MCF 10A (cell line): ENCODE results near the gene SLC22A1. TPM values are rescaled to one million over a fixed set of nuclear protein-coding genes. Genes with fewer than 3 reads are reported as not detected.

Experiments
- BruUV-seq: library from RNA; stranded (reverse); fragments of 400-500 nt; replicated peaks from 2 replicates; lab custom pipeline; 2021; lab: Mats Ljungman, UMichigan
- CTCF ChIA-PET: fragments of 300-600 bp; sonication (Branson Sonifier 250); formaldehyde crosslinking; extraction: SDS; loops from one replicate; lab custom pipeline; 2021; ENCODE audit warnings: antibody characterized with exemption, inconsistent platforms; lab: Yijun Ruan, JAX
- POLR2A ChIA-PET: fragments of 300-600, 350-650 bp; sonication (Branson Sonifier 250); formaldehyde crosslinking; extraction: SDS; loops from one replicate; lab custom pipeline; 2020; ENCODE audit warnings: antibody characterized with exemption, inconsistent platforms; lab: Yijun Ruan, JAX
- DNase-seq: peaks from one replicate; pipeline ENCODE4 v3.0.0-alpha.2; 2018; ENCODE audit not compliant: unreplicated experiment
- H3K27ac Mint-ChIP-seq: one replicate; pipeline ENCODE4 v1.8.0; 2022; ENCODE audit warnings: mild to moderate bottlenecking, low read depth, mixed read lengths; ENCODE audit not compliant: unreplicated experiment
- H3K27me3 Mint-ChIP-seq: one replicate; pipeline ENCODE4 v1.8.0; 2022; ENCODE audit warnings: mixed read lengths; ENCODE audit not compliant: insufficient read depth, unreplicated experiment
- H3K36me3 Mint-ChIP-seq: one replicate; pipeline ENCODE4 v1.8.0; 2022; ENCODE audit warnings: mild to moderate bottlenecking, moderate library complexity, mixed read lengths; ENCODE audit not compliant: insufficient read depth, unreplicated experiment
- H3K4me1 Mint-ChIP-seq: one replicate; pipeline ENCODE4 v1.8.0; 2022; ENCODE audit warnings: mixed read lengths; ENCODE audit not compliant: insufficient read depth, unreplicated experiment
- H3K4me3 Mint-ChIP-seq: one replicate; pipeline ENCODE4 v1.8.0; 2022; ENCODE audit warnings: mild to moderate bottlenecking, moderate library complexity, mixed read lengths; ENCODE audit not compliant: unreplicated experiment
- H3K9me3 Mint-ChIP-seq: one replicate; pipeline ENCODE4 v1.8.0; 2022; ENCODE audit warnings: mixed read lengths; ENCODE audit not compliant: unreplicated experiment
- intact Hi-C: fragments of 100-400 bp; cut with micrococcal nuclease; formaldehyde crosslinking; loops from 2 replicates; pipeline ENCODE4 v1.14.1; 2022
- total RNA-seq: library from RNA; stranded (reverse); gene quantifications from 2 replicates; pipeline ENCODE4 v1.2.3, GENCODE V29; 2022
- TF ChIP-seq, protein P1 (sequence below): fragments of 200-600 bp; IDR thresholded peaks from one replicate; pipeline ENCODE4 v1.8.0; 2022; ENCODE audit warnings: antibody characterized with exemption, mild to moderate bottlenecking; ENCODE audit not compliant: unreplicated experiment

SLC22A1 gene
- total RNA-seq, 1 experiment from 2014 or later = 0.86 TPM

DNA sequence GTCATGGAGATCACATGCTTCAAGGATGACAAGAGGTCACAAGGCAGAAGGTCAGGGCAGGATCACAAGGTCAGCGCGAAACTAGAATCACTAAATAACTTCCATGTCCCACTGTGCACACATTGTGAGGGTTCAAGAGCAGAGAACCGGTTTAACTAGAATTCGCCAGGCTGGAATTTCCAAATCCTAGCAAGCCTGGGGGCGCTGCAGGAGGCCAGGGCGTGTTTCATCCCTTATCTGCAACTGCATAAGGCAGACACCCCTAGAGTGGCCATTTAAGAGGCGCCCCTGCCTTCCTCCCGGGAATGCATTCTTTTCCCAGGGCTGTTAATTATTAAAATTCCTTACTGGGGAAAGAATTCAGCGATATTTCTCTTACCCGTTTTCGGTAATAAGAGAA, 40.2 kb upstream of the SLC22A1 start:
- intact Hi-C loops = no loop called here
- CTCF ChIA-PET = interaction anchor here (0.6 to 0.7 kb wide), 3 partner anchors 41 to 453 kb away, joined by 3 to 5 read pairs (median 5); no protein-coding TSS in a partner anchor
- no peak overlapping the region for H3K4me3 Mint-ChIP-seq
- no peaks in the 10 kb centered on the region for H3K27me3 Mint-ChIP-seq
- no peak overlapping the region for H3K27ac Mint-ChIP-seq
- no peaks in the 10 kb centered on the region for H3K9me3 Mint-ChIP-seq
- no peaks in the 10 kb centered on the region for H3K4me1 Mint-ChIP-seq
- TF ChIP-seq, protein P1, sequence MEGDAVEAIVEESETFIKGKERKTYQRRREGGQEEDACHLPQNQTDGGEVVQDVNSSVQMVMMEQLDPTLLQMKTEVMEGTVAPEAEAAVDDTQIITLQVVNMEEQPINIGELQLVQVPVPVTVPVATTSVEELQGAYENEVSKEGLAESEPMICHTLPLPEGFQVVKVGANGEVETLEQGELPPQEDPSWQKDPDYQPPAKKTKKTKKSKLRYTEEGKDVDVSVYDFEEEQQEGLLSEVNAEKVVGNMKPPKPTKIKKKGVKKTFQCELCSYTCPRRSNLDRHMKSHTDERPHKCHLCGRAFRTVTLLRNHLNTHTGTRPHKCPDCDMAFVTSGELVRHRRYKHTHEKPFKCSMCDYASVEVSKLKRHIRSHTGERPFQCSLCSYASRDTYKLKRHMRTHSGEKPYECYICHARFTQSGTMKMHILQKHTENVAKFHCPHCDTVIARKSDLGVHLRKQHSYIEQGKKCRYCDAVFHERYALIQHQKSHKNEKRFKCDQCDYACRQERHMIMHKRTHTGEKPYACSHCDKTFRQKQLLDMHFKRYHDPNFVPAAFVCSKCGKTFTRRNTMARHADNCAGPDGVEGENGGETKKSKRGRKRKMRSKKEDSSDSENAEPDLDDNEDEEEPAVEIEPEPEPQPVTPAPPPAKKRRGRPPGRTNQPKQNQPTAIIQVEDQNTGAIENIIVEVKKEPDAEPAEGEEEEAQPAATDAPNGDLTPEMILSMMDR = no peak
- no peak for DNase-seq
- POLR2A ChIA-PET = no interaction called here
- no TSS peak for BruUV-seq
- peaks cover 99% of the 10 kb centered on the region for H3K36me3 Mint-ChIP-seq

DNA sequence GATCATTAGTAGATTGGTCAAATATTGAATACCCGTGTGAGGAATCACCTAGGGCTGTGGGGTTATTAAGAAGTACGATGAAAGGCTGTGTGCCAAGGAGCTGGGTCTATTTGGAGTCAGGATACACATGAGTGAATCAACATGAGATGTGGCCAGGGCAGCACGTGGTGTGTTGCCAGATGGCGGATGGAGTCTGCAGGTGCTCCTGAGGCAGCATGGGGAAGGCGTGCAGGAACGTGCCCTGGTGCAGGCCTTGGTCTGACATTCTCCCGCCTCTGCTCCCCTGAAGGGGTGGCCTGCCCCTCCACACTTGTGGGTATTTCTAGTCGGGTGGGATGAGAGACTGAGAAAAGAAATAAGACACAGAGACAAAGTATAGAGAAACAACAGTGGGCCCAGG, 39.0 kb upstream of the SLC22A1 start:
- Mint-ChIP-seq H3K27me3 (no peaks in the 10 kb centered on the region), H3K36me3 (peaks cover 96% of the 10 kb centered on the region), H3K4me1 (no peaks in the 10 kb centered on the region), H3K27ac (peak overlapping the region; percentile 73), H3K4me3 (no peak overlapping the region), H3K9me3 (no peaks in the 10 kb centered on the region)
- intact Hi-C loops = no loop called here
- TF ChIP-seq, protein P1 = no peak
- POLR2A ChIA-PET = interaction anchor here (0.6 to 1.1 kb wide), 3 partner anchors 10 to 416 kb away, joined by 3 to 5 read pairs (median 4); no protein-coding TSS in a partner anchor
- CTCF ChIA-PET = interaction anchor here (0.6 kb wide), 1 partner anchor 378 kb away, joined by 3 read pairs; no protein-coding TSS in a partner anchor
- no peak for DNase-seq
- BruUV-seq = no TSS peak

DNA sequence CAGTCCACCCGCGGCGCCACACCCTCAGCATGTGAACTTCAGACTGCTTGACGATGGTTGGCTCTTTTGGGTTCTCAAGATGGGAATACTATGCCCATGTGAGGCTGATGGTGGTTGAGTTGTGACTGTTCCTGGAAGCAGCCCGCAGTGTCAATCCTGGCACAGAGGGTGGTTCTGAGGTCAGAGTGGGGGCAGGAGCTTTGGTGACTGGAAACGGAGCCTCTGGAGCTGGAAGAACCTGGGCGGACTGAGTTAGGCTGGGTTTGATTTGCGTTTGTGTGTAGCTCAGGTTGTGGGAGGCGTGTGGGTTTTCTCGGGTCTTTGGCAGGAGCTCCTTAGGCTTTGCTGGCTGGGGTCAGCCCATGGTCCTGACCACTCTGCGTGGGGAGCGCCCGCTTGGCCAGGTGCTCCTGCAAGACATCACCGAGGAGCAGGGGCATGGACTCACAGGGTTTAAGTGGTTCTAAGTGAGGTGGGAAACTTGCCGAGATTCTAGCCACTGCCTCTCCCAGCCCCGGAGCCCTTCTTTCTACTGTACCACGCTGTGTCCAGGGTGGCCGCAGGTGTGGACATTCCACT, 37.3 kb upstream of the SLC22A1 start:
- no peak for DNase-seq
- Mint-ChIP-seq H3K27me3 (no peaks in the 10 kb centered on the region), H3K4me1 (no peaks in the 10 kb centered on the region), H3K36me3 (peaks cover 89% of the 10 kb centered on the region), H3K4me3 (no peak overlapping the region), H3K27ac (no peak overlapping the region), H3K9me3 (no peaks in the 10 kb centered on the region)
- no TSS peak for BruUV-seq
- ChIA-PET CTCF (interaction anchor here (0.6 to 1.0 kb wide), 4 partner anchors 110 to 449 kb away, joined by 3 to 4 read pairs (median 4); no protein-coding TSS in a partner anchor), POLR2A (interaction anchor here (0.6 to 0.7 kb wide), 2 partner anchors 45 to 137 kb away, joined by 3 to 4 read pairs; no protein-coding TSS in a partner anchor)
- intact Hi-C loops = no loop called here
- TF ChIP-seq, protein P1 = no peak

DNA sequence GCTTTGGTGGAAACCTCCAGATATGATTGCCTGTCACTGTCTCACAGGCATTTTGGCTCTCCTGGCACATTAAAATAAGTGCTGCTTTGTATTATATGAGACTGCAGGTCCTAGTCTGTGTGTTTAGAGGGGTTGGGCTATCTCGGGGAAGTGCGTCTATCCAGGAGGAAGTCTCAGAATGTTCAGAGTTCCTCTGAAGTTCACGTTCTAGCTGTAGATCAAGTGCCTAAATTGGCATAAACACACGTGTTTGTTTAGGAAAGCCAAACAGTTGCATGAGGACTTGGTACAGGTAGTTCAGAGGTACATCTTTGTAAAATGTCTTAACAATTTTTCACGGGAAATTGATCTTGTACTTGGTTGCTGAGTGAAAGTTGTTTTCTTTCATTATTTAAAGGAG, 36.4 kb upstream of the SLC22A1 start:
- no TSS peak for BruUV-seq
- H3K27ac Mint-ChIP-seq = no peak overlapping the region

More for the DNA sequence above, 36.4 kb upstream of the SLC22A1 start:
- Mint-ChIP-seq H3K36me3 (peaks cover 89% of the 10 kb centered on the region), H3K27me3 (no peaks in the 10 kb centered on the region), H3K9me3 (no peaks in the 10 kb centered on the region), H3K4me3 (no peak overlapping the region), H3K4me1 (no peaks in the 10 kb centered on the region)
- TF ChIP-seq, protein P1 = no peak
- DNase-seq = no peak
- ChIA-PET CTCF (interaction anchor here (0.6 to 4.7 kb wide), 2 partner anchors 231 to 371 kb away, joined by 3 to 52 read pairs; no protein-coding TSS in a partner anchor), POLR2A (no interaction called here)
- intact Hi-C loops = no loop called here
